WTC11 (cell line): ENCODE results near the gene GANAB. TPM values are rescaled to one million over a fixed set of nuclear protein-coding genes. Genes with fewer than 3 reads are reported as not detected.

ENCODE experiments used
- ATAC-seq: fragments of 200-7000 bp; cut with Tn5 transposase; 2 replicates; pipeline ENCODE4 v1.10.0; 2021; ENCODE audit warnings: mild to moderate bottlenecking, moderate library complexity
- CTCF ChIA-PET: fragments of 300-600 bp; sonication (Branson Sonifier 250); formaldehyde crosslinking; loops from one replicate; lab custom pipeline; 2021; ENCODE audit warnings: antibody characterized with exemption; lab: Charles Lee
- POLR2A ChIA-PET: fragments of 350-600 bp; sonication (Branson Sonifier 250); formaldehyde crosslinking; loops from one replicate; lab custom pipeline; 2021; ENCODE audit warnings: antibody characterized with exemption; lab: Charles Lee
- DNase-seq: peaks from one replicate; pipeline ENCODE4 v3.0.0; 2021; ENCODE audit warnings: low spot score
- H3K27ac Mint-ChIP-seq: 2 replicates; pipeline ENCODE4 v1.8.0; 2021; ENCODE audit warnings: mixed read lengths
- H3K27me3 Mint-ChIP-seq: 2 replicates; pipeline ENCODE4 v1.8.0; 2021; ENCODE audit warnings: low read depth, mild to moderate bottlenecking, moderate library complexity, mixed read lengths
- H3K36me3 Mint-ChIP-seq: 2 replicates; pipeline ENCODE4 v1.8.0; 2021; ENCODE audit warnings: mixed read lengths
- H3K4me1 Mint-ChIP-seq: 2 replicates; pipeline ENCODE4 v1.8.0; 2022; ENCODE audit warnings: mixed read lengths
- H3K4me3 Mint-ChIP-seq: 2 replicates; pipeline ENCODE4 v1.8.0; 2021; ENCODE audit warnings: mild to moderate bottlenecking, moderate library complexity, mixed read lengths
- H3K9me3 Mint-ChIP-seq: 2 replicates; pipeline ENCODE4 v1.8.0; 2021; ENCODE audit warnings: mixed read lengths
- AFF4 ChIP-seq: sonication (generic); formaldehyde crosslinking; IDR thresholded peaks from 2 replicates; pipeline ENCODE4 v1.8.1; 2023; ENCODE audit warnings: mild to moderate bottlenecking, missing genetic modification reagents, borderline replicate concordance
- ARID4B ChIP-seq: sonication (generic); formaldehyde crosslinking; IDR thresholded peaks from 2 replicates; pipeline ENCODE4 v1.8.0; 2023; ENCODE audit warnings: missing genetic modification reagents, mild to moderate bottlenecking, borderline replicate concordance
- ATF6 ChIP-seq: sonication (generic); formaldehyde crosslinking; IDR thresholded peaks from 2 replicates; pipeline ENCODE4 v1.8.1; 2023; ENCODE audit warnings: mild to moderate bottlenecking, missing genetic modification reagents
- CTCF ChIP-seq: fragments of 200-600 bp; IDR thresholded peaks from 2 replicates; pipeline ENCODE4 v1.8.0; 2022; ENCODE audit warnings: antibody characterized with exemption
- EMX1 ChIP-seq: fragments of 250-450 bp; sonication (Bioruptor Pico); IDR thresholded peaks from 2 replicates; pipeline ENCODE4 v1.8.0; 2021; ENCODE audit warnings: mild to moderate bottlenecking
- GTF2I ChIP-seq: fragments of 250-450 bp; sonication (Bioruptor Pico); conservative IDR thresholded peaks from 2 replicates; pipeline ENCODE4 v1.4.0; 2021; ENCODE audit warnings: mild to moderate bottlenecking
- HMGA2 ChIP-seq: fragments of 250-450 bp; sonication (Bioruptor Pico); IDR thresholded peaks from 2 replicates; pipeline ENCODE4 v1.4.0; 2021; ENCODE audit warnings: mild to moderate bottlenecking, moderate library complexity
- NFATC4 ChIP-seq: fragments of 250-450 bp; sonication (Bioruptor Pico); IDR thresholded peaks from 2 replicates; pipeline ENCODE4 v1.9.0; 2021; ENCODE audit warnings: mild to moderate bottlenecking
- PRRX2 ChIP-seq: fragments of 250-450 bp; sonication (Bioruptor Pico); IDR thresholded peaks from 2 replicates; pipeline ENCODE4 v1.8.0; 2021; ENCODE audit warnings: mild to moderate bottlenecking
- RORB ChIP-seq: fragments of 250-450 bp; sonication (Bioruptor Pico); IDR thresholded peaks from 2 replicates; pipeline ENCODE4 v1.9.0; 2021; ENCODE audit warnings: mild to moderate bottlenecking
- SMAD3 ChIP-seq: sonication (generic); formaldehyde crosslinking; IDR thresholded peaks from 2 replicates; pipeline ENCODE4 v1.8.0; 2022; ENCODE audit warnings: missing genetic modification reagents, mild to moderate bottlenecking, borderline replicate concordance
- ZBTB43 ChIP-seq: sonication (generic); formaldehyde crosslinking; IDR thresholded peaks from 2 replicates; pipeline ENCODE4 v1.8.1; 2023; ENCODE audit warnings: mild to moderate bottlenecking, missing genetic modification reagents
- ZMAT4 ChIP-seq: fragments of 250-450 bp; sonication (Bioruptor Pico); IDR thresholded peaks from 2 replicates; pipeline ENCODE4 v1.9.0; 2021; ENCODE audit warnings: mild to moderate bottlenecking
- ZNF138 ChIP-seq: sonication (generic); formaldehyde crosslinking; conservative IDR thresholded peaks from 2 replicates; pipeline ENCODE4 v1.8.1; 2022; ENCODE audit warnings: mild to moderate bottlenecking, moderate library complexity, missing genetic modification reagents
- ZNF671 ChIP-seq: fragments of 250-450 bp; sonication (Bioruptor Pico); IDR thresholded peaks from 2 replicates; pipeline ENCODE4 v1.8.0; 2021; ENCODE audit warnings: mild to moderate bottlenecking
- total RNA-seq: library from RNA; stranded (reverse); gene quantifications from 3 replicates; pipeline ENCODE4 v1.2.3, GENCODE V29; 2021

GANAB gene
- total RNA-seq, 1 experiment from 2014 or later = 327 TPM

GRCh38 chr11:62593434-62594044, 52.9 kb downstream of the GANAB start (continued):
- TF ChIP-seq CTCF = no peak
- TF ChIP-seq ZNF138 = no peak
- no peak for TF ChIP-seq EMX1 (CRISPR knock-in tag)
- no peak for TF ChIP-seq HMGA2 (CRISPR knock-in tag)
- no peak for TF ChIP-seq ZNF671 (CRISPR knock-in tag)
- TF ChIP-seq ATF6 = no peak
- TF ChIP-seq GTF2I (CRISPR knock-in tag) = no peak

GRCh38 chr11:62592989-62593421, 53.4 kb downstream of the GANAB start:
- ATAC-seq (no peak), DNase-seq (no peak)
- ChIA-PET POLR2A (interaction anchor here (2.0 to 3.1 kb wide), 4 partner anchors 8 to 73 kb away, joined by 8 to 53 read pairs (median 40); partner anchors contain the start of genes B3GAT3, C11orf98, CSKMT and INTS5), CTCF (interaction anchor here (0.6 to 4.5 kb wide), 14 partner anchors 11 to 898 kb away, joined by 3 to 74 read pairs (median 14); partner anchors contain the start of genes B3GAT3, EML3, GANAB and MTA2)
- peaks cover 52% of the 10 kb centered on the region for H3K36me3 Mint-ChIP-seq
- no peak overlapping the region for H3K4me3 Mint-ChIP-seq
- H3K27me3 Mint-ChIP-seq = no peaks in the 10 kb centered on the region; the same call in 1 of the 2 replicates
- no peak overlapping the region for H3K27ac Mint-ChIP-seq
- peaks cover 19% of the 10 kb centered on the region for H3K4me1 Mint-ChIP-seq
- 0 out of 2 replicates have a peak, but pooled peaks have one; percentile 26 for TF ChIP-seq ZBTB43 (CRISPR knock-in tag)
- no peak for TF ChIP-seq ZMAT4 (CRISPR knock-in tag)
- no peaks in the 10 kb centered on the region for H3K9me3 Mint-ChIP-seq

- peak overlapping the region; percentile 91 for H3K27ac Mint-ChIP-seq
- H3K4me1 Mint-ChIP-seq = peaks cover 19% of the 10 kb centered on the region
- ATAC-seq = peak; percentile 10
- POLR2A ChIA-PET = interaction anchor here (0.6 to 3.1 kb wide), 37 partner anchors 8 to 254 kb away, joined by 3 to 53 read pairs (median 8); partner anchors contain the start of genes ASRGL1, B3GAT3, BSCL2 and C11orf98
- H3K27me3 Mint-ChIP-seq = no peaks in the 10 kb centered on the region; the same call in 1 of the 2 replicates
- peaks cover 52% of the 10 kb centered on the region for H3K36me3 Mint-ChIP-seq
- CTCF ChIA-PET = interaction anchor here (0.6 to 4.5 kb wide), 31 partner anchors 10 to 252 kb away, joined by 3 to 74 read pairs (median 7); partner anchors contain the start of genes B3GAT3, BSCL2, C11orf98 and CSKMT
- H3K4me3 Mint-ChIP-seq = peak overlapping the region; percentile 99
- TF ChIP-seq NFATC4 (CRISPR knock-in tag) (no peak), RORB (CRISPR knock-in tag) (no peak), AFF4 (CRISPR knock-in tag) (no peak), PRRX2 (CRISPR knock-in tag) (no peak), SMAD3 (CRISPR knock-in tag) (no peak), ARID4B (no peak)
- TF ChIP-seq, all 79 proteins: peak for 0
- no peaks in the 10 kb centered on the region for H3K9me3 Mint-ChIP-seq
- DNase-seq = no peak
Measured at GRCh38 chr11:62592146-62592815, 54.1 kb downstream of the GANAB start.
